HepG2 (cell line): ENCODE data around the gene ACP2. TPM values are rescaled to one million over a fixed set of nuclear protein-coding genes. Genes with fewer than 3 reads are reported as not detected.

ENCODE experiments used
- EP300 ChIP-seq, 3 experiments: sonication (generic) in 1 of 3; formaldehyde crosslinking in 1 of 3; IDR thresholded peaks; 2 replicates each; pipeline versions ENCODE4 v1.5.1 to v1.6.1; 2011 to 2020; ENCODE audit warnings: low read depth in 2 of 3, low read length in 2 of 3, borderline replicate concordance in 1 of 3, improper control_type of control experiment in 1 of 3, mild to moderate bottlenecking in 1 of 3, missing genetic modification reagents in 1 of 3, moderate library complexity in 1 of 3
- FOXC1 ChIP-seq: sonication (generic); formaldehyde crosslinking; IDR thresholded peaks from 2 replicates; pipeline ENCODE4 v1.8.0; 2022; ENCODE audit warnings: mild to moderate bottlenecking, missing genetic modification reagents, borderline replicate concordance
- HNF4G ChIP-seq, 2 experiments: sonication (generic) in 1 of 2; formaldehyde crosslinking in 1 of 2; IDR thresholded peaks; 2 replicates each; pipeline versions ENCODE4 v1.4.0 to v1.6.1; 2011 to 2020; ENCODE audit warnings: borderline replicate concordance in 2 of 2, low read depth in 2 of 2, mild to moderate bottlenecking in 2 of 2, low read length in 1 of 2, missing genetic modification reagents in 1 of 2, moderate library complexity in 1 of 2
- PHF8 ChIP-seq: sonication (generic); formaldehyde crosslinking; IDR thresholded peaks from 2 replicates; pipeline ENCODE4 v1.5.0; 2020; ENCODE audit warnings: missing genetic modification reagents
- POLR2A ChIP-seq, 2 experiments: IDR thresholded peaks; 2 replicates each; pipeline ENCODE4 v1.6.1; 2011; ENCODE audit warnings: low read depth in 2 of 2, low read length in 2 of 2, mild to moderate bottlenecking in 1 of 2, moderate library complexity in 1 of 2; ENCODE audit not compliant: insufficient read depth in 1 of 2
- RNF2 ChIP-seq: fragments of 450-650 bp; conservative IDR thresholded peaks from 2 replicates; pipeline ENCODE4 v1.6.1; 2016; ENCODE audit warnings: low read depth
- SMYD3 ChIP-seq: sonication (generic); formaldehyde crosslinking; IDR thresholded peaks from 2 replicates; pipeline ENCODE4 v1.8.1; 2023; ENCODE audit warnings: mild to moderate bottlenecking, missing genetic modification reagents
- ZBTB1 ChIP-seq: sonication (generic); formaldehyde crosslinking; IDR thresholded peaks from 2 replicates; pipeline ENCODE4 v1.4.0; 2020; ENCODE audit warnings: missing genetic modification reagents, borderline replicate concordance
- ZFP1 ChIP-seq: IDR thresholded peaks from 2 replicates; pipeline ENCODE4 v1.6.1; 2016
- ZFY ChIP-seq: sonication (generic); formaldehyde crosslinking; IDR thresholded peaks from 2 replicates; pipeline ENCODE4 v1.4.0; 2020; ENCODE audit warnings: missing genetic modification reagents
- ZNF329 ChIP-seq: sonication (generic); formaldehyde crosslinking; IDR thresholded peaks from 2 replicates; pipeline ENCODE4 v1.9.0; 2021; ENCODE audit warnings: low read depth, mild to moderate bottlenecking, missing genetic modification reagents
- ZNF331 ChIP-seq: sonication (generic); formaldehyde crosslinking; IDR thresholded peaks from 2 replicates; pipeline ENCODE4 v1.4.0; 2020; ENCODE audit warnings: missing genetic modification reagents
- ZNF570 ChIP-seq: sonication (generic); formaldehyde crosslinking; IDR thresholded peaks from 2 replicates; pipeline ENCODE4 v1.4.0; 2020; ENCODE audit warnings: mild to moderate bottlenecking, missing genetic modification reagents, borderline replicate concordance
- polyA plus RNA-seq, 8 experiments: library from polyadenylated mRNA; depleted of rRNA in 3 of 8; stranded (reverse) in 7 of 8; unstranded in 1 of 8; fragments of >200 nt; fragmentation: Illumina TruSeq in 4 of 8; extraction: Trizol in 4 of 8; gene quantifications; 2 replicates each; pipeline versions ENCODE4 v1.2.1 to v1.2.3, GENCODE V29; 2011 to 2016; ENCODE audit warnings: low read depth in 4 of 8, missing spikeins in 1 of 8, mixed read lengths in 1 of 8; ENCODE audit not compliant: insufficient read depth in 1 of 8
- total RNA-seq, 5 experiments: library from RNA; depleted of rRNA; stranded (reverse); fragments of >200 nt; fragmentation: Illumina TruSeq; extraction: Trizol; gene quantifications; 2 replicates each; pipeline ENCODE4 v1.2.3, GENCODE V29; 2016; ENCODE audit warnings: low read depth in 1 of 5
- TF ChIP-seq, protein P1 (sequence below): sonication (generic); formaldehyde crosslinking; IDR thresholded peaks from 2 replicates; pipeline ENCODE4 v1.4.0; 2020; ENCODE audit warnings: missing genetic modification reagents
- TF ChIP-seq, protein P2 (sequence below): sonication (generic); formaldehyde crosslinking; IDR thresholded peaks from 2 replicates; pipeline ENCODE4 v1.4.0; 2020; ENCODE audit warnings: missing genetic modification reagents, borderline replicate concordance
- TF ChIP-seq, protein P3 (sequence below): sonication (generic); formaldehyde crosslinking; IDR thresholded peaks from 2 replicates; pipeline ENCODE4 v1.9.0; 2021; ENCODE audit warnings: missing genetic modification reagents, borderline replicate concordance
- TF ChIP-seq, protein P4 (sequence below): sonication (generic); formaldehyde crosslinking; IDR thresholded peaks from 2 replicates; pipeline ENCODE4 v1.8.0; 2022; ENCODE audit warnings: mild to moderate bottlenecking, missing genetic modification reagents, borderline replicate concordance
- TF ChIP-seq, protein P5 (sequence below), 2 experiments: fragments of 450-650 bp in 1 of 2; sonication (generic) in 1 of 2; formaldehyde crosslinking; IDR thresholded peaks; 2 replicates each; pipeline versions ENCODE4 v1.5.0 to v1.8.0; 2020 to 2022; ENCODE audit warnings: mild to moderate bottlenecking in 1 of 2, missing genetic modification reagents in 1 of 2

ACP2 gene
- total and polyA plus RNA-seq, 2 of the 13 experiments (the other 11 are each of a cell fraction or from before 2014, with no cell fraction given): 17.7 to 20.2 TPM

DNA sequence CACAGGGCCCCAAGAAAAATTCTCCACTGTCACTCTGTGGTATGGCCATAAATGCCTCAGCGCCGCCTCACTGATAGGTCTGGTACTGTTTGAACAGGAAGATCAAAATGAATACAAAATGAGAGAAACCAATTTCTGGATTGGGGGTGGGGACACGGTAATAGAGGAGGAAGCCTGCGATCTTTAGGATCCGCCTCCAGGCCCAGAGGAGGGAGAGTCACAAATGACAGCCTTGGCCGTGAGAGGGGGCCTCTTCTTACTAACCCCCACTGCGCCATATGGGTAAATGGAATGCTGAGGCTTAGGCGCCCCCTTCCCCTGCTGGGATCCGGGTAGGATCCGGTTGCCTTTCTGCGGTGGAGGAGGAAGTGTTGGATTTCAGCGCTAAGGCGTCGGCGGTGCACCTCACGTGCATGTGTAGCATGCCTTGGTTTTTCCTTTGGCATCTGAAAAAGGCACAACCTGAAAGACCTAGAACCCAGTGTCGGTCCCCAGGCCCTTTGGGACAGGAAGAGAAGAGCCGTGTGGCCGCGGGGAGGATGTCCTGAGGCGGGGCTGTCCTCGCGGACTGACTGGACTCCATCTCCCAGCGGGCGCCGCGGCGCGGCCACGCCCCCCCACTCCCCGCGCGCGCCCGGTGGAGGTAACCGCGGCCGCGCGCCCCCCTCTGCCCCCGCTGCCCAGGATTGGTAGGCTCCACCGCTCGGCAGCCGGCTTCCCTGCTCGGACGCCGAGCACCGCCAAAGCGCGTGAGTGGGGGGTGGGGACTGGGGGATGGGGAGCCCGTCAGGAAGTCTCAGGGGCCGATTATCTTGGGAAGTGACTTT is 20.6 kb upstream of the ACP2 start (continued):
- TF ChIP-seq HNF4G (IDR thresholded peaks at IDR 0.05; ENCODE audit: borderline replicate concordance, low read depth, low read length) (no peak), HNF4G (CRISPR knock-in tag; IDR thresholded peaks at IDR 0.05; ENCODE audit: borderline replicate concordance, low read depth) (no peak), FOXC1 (CRISPR knock-in tag) (peak; percentile 83), ZBTB1 (CRISPR knock-in tag) (no peak), RNF2 (no peak), SMYD3 (CRISPR knock-in tag) (no peak), POLR2A (IDR thresholded peaks at IDR 0.05; ENCODE audit: insufficient read depth in 1 of 2, low read depth in 2 of 2, low read length in 2 of 2) (peak in 1 of 2 experiments; percentile 17; a peak in 1 of 4 replicates), EP300 (IDR thresholded peaks at IDR 0.05; ENCODE audit: low read depth in 2 of 2, low read length in 2 of 2) (peak in 1 of 2 experiments; percentile 19; a peak in 1 of 4 replicates), EP300 (CRISPR knock-in tag; IDR thresholded peaks at IDR 0.05; ENCODE audit: borderline replicate concordance) (peak; percentile 44), ZNF570 (no peak), ZNF331 (no peak), PHF8 (peak; percentile 61), ZNF329 (CRISPR knock-in tag) (no peak; the same call in 1 of the 2 replicates), ZFP1 (CRISPR knock-in tag) (peak; percentile 75; the same call in 1 of the 2 replicates), ZFY (CRISPR knock-in tag) (peak; percentile 28)
- TF ChIP-seq, protein P1, sequence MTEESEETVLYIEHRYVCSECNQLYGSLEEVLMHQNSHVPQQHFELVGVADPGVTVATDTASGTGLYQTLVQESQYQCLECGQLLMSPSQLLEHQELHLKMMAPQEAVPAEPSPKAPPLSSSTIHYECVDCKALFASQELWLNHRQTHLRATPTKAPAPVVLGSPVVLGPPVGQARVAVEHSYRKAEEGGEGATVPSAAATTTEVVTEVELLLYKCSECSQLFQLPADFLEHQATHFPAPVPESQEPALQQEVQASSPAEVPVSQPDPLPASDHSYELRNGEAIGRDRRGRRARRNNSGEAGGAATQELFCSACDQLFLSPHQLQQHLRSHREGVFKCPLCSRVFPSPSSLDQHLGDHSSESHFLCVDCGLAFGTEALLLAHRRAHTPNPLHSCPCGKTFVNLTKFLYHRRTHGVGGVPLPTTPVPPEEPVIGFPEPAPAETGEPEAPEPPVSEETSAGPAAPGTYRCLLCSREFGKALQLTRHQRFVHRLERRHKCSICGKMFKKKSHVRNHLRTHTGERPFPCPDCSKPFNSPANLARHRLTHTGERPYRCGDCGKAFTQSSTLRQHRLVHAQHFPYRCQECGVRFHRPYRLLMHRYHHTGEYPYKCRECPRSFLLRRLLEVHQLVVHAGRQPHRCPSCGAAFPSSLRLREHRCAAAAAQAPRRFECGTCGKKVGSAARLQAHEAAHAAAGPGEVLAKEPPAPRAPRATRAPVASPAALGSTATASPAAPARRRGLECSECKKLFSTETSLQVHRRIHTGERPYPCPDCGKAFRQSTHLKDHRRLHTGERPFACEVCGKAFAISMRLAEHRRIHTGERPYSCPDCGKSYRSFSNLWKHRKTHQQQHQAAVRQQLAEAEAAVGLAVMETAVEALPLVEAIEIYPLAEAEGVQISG (CRISPR knock-in tag): peak; percentile 52
- TF ChIP-seq, protein P2, sequence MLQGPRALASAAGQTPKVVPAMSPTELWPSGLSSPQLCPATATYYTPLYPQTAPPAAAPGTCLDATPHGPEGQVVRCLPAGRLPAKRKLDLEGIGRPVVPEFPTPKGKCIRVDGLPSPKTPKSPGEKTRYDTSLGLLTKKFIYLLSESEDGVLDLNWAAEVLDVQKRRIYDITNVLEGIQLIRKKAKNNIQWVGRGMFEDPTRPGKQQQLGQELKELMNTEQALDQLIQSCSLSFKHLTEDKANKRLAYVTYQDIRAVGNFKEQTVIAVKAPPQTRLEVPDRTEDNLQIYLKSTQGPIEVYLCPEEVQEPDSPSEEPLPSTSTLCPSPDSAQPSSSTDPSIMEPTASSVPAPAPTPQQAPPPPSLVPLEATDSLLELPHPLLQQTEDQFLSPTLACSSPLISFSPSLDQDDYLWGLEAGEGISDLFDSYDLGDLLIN (CRISPR knock-in tag): 0 out of 2 replicates have a peak, but pooled peaks have one; percentile 70
- TF ChIP-seq, protein P3, sequence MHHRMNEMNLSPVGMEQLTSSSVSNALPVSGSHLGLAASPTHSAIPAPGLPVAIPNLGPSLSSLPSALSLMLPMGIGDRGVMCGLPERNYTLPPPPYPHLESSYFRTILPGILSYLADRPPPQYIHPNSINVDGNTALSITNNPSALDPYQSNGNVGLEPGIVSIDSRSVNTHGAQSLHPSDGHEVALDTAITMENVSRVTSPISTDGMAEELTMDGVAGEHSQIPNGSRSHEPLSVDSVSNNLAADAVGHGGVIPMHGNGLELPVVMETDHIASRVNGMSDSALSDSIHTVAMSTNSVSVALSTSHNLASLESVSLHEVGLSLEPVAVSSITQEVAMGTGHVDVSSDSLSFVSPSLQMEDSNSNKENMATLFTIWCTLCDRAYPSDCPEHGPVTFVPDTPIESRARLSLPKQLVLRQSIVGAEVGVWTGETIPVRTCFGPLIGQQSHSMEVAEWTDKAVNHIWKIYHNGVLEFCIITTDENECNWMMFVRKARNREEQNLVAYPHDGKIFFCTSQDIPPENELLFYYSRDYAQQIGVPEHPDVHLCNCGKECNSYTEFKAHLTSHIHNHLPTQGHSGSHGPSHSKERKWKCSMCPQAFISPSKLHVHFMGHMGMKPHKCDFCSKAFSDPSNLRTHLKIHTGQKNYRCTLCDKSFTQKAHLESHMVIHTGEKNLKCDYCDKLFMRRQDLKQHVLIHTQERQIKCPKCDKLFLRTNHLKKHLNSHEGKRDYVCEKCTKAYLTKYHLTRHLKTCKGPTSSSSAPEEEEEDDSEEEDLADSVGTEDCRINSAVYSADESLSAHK (CRISPR knock-in tag): no peak
- TF ChIP-seq, protein P4, sequence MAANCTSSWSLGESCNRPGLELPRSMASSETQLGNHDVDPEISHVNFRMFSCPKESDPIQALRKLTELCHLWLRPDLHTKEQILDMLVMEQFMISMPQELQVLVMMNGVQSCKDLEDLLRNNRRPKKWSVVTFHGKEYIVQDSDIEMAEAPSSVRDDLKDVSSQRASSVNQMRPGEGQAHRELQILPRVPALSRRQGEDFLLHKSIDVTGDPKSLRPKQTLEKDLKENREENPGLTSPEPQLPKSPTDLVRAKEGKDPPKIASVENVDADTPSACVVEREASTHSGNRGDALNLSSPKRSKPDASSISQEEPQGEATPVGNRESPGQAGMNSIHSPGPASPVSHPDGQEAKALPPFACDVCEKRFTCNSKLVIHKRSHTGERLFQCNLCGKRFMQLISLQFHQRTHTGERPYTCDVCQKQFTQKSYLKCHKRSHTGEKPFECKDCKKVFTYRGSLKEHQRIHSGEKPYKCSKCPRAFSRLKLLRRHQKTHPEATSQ (CRISPR knock-in tag): no peak; the same call in 1 of the 2 replicates
- TF ChIP-seq, protein P5, sequence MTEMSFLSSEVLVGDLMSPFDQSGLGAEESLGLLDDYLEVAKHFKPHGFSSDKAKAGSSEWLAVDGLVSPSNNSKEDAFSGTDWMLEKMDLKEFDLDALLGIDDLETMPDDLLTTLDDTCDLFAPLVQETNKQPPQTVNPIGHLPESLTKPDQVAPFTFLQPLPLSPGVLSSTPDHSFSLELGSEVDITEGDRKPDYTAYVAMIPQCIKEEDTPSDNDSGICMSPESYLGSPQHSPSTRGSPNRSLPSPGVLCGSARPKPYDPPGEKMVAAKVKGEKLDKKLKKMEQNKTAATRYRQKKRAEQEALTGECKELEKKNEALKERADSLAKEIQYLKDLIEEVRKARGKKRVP (CRISPR knock-in tag; IDR thresholded peaks at IDR 0.05): no peak
